Suppressor macrophage treated with lipopolysaccharide for 1 hour (primary cell): ENCODE measurements around the gene RAP1B.
A peak's percentile ranks its signal among the peaks of the same experiment; 100 is the strongest.

ENCODE experiments used
- DNase-seq, 3 donors: peaks; one replicate each; pipeline ENCODE4 v3.0.0-alpha.2; 2020 to 2022

The RAP1B gene

DNA sequence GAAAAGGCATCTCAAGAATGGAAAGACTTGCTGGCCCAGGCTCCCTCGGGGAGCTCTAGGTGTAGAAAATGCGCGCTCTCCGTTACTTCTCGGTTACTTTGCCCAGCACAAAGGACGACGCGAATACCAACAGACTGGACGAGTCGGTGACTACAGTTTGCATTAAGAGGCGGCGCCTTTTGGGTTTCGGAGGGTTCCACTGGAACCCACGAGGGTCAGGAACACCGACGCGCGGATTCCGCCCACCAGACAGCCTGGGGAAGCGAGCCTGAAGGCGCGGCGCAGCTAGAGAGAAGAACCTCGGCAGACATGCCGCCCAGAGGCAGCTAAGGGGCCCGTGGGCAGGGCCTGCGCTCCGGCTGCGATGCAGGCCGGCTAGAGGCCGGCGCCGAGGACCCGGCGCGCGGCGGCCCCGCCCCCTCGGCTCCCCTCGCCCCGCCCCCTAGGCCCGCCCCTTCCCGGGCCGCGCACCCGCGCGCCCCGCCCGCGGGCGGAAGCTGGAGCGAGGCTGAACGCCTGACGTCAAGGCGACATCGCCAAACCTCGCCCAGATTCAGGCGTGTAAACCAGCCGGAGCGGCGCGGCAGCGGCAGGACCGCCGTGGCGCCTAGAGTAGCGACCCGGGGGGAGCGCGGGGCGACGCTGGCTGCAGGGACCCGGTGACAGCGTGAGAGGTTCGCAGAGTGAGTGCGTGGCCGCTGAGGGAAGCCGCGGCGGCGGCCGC is at the start of gene RAP1B:
TSS of gene RAP1B (plus strand) at position 530 of the 724 bp plus-strand sequence. CDS start 37,826 bp downstream, outside the sequence.
- DNase-seq: peak; percentile 94 to 99 (median 97)

DNA sequence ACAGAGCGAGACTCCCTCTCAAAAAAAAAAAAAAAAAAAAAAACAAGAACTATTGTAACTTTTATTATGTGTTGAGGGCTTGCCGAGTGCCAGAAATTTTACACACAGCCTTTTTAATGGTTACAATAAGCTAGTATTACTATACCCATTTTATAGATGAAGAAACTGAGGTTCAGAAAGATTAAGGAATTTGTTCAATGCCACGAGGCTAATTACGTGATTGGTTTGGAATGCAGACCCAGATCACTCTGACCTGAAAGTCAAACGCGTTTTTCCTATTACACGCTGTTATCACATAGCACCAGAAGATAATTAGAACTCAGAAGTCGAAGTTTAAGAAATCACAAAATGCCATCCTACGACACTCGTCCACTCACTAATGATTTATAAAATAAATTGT is 48.9 kb upstream of the RAP1B start:
- no peak for DNase-seq

DNA sequence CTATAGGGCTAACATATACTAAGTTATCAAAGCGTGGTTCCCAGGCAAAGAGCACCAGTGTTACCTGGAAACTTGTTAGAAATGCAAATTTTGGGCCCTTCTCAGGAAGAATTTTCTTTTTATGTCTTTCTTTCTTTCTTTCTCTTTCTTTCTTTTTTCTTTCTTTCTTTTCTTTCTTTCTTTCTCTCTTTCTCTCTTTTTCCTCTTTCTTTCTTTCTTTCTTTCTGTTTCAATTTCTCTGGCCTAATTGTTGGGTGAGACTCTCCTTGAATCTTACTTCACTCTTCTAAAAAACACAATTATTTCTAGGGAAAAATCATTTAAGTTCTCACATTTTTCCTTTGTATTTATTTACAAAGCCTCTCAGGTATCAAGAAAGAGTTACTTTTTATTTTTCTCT is 46.5 kb upstream of the RAP1B start:
- DNase-seq: no peak

DNA sequence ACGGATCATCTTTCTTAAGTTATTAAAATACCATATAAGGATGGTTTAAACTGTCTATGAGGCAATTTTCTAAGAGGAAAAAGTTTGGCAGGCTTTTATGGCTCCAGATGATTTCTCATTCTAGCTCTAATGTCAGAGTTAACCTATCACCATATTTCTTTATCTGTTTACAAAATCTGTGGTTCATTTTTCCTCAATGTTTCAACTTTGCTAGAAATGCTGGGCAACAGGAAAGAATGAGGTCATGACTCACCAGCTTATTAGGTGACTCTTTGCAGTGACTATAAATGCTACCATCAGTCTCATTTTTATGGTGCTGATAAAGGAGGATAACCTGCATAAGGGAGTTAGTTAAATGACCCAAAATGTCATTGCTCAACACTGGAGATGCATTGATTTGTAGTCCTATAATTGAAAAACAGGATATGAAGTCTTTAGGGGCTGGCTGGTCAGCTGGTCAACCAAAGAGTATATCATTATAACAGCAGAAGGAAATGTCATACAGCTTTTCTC is 45.3 kb upstream of the RAP1B start:
- DNase-seq: peak in 2 of 3 donors; percentile 30 to 39

DNA sequence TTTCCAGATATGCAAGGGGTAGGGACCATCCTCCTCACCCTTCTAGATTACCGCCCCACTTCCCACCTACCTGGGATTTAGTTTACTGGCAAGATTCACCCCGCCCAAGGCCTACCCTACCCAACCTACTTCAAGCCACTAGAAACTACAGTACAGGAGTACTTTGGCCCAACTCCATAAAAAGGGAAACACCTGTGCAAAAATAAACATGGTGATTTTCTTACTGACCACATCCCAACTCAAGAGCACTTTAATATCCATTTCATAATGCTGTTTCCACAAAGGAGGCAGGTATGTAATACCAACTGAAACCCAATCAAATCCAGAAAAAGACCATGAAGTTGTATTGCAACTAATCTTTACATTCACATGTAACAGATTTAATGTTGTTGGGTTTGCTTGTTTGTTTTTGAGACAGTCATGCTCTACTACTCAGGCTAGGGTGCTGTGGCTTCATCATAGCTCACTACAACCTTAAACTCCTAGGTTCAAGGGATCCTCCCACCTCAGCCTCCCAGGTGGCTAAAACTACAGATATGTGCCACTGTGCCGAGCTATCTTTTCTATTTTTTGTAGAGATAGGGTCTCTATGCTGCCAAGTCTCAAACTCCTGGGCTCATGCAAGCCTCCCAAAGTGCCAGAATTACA is 41.7 kb upstream of the RAP1B start:
- no peak for DNase-seq

DNA sequence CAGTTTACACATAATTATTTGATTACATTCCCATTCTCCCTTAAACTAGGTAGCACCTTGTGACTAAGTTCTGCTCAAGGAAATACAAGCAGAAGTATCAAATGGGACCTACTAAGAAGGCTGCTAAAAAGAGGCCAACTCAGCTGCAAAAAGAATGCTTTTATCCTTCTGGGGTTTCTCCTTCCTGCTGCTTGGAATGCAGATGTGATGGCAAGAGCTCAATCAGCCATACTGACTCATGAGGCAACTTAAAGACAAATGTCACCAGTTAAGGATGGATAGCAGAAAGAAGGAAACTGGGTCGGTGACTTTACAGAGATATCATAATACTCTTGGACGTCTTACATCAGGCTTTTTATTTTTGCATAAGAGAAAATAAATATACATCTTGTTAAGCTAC is 38.0 kb upstream of the RAP1B start:
- no peak for DNase-seq

DNA sequence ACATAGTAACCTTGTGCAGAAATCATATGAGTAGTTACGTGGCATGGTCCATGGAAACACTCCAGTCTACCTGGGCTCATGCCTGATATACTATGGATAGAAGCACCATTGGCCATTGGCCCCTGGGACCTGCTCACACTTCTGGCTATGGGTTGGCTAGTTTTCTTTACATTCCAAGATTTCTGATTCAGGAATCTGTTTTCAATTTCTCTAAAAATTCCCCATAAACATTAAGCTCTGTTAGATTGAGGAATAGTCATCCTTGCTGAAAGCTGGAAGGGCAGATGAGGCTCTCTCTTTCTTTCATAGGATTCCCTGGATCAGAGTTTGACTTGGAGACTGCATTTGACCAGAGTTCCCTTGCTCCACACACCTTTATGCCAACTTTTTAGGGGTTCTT is 37.3 kb upstream of the RAP1B start:
- no peak for DNase-seq

DNA sequence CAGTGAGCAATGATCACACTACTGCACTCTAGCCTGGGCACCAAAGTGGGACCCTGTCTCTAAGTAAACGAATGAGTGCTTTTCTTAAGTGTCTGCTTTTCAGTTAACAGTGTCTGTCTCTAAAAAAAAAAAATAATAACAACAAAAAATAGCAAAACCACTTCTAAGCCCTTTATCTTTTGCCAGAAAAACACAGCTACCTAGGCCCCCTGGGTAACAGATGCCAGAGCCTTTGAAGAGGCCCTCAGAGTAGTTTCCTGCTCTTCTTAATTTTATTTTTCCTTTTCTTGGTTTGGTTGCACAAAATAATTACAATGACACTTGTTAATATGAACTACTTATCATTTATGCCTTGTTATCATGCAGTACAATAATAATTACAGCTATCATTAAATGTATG is 32.8 kb upstream of the RAP1B start:
- DNase-seq: no peak

DNA sequence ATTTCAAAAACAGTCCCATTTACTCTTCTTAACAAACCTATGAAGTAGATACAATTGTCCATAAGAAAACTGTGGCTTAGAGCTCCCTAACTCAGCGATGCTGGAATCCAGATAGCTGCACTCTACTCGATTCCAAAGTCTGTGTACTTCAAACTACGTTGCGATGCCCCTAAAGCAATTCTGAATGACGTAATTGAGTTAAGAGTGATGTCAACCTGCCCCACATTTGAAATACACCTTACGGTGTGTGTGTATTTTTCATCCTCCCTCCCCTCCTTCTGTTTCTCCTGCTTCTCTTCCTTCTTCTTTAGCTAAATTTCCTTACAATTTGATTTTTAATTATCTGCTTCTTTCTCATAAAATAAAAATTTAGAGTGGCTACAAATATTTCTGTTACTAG is 31.9 kb upstream of the RAP1B start:
- DNase-seq: no peak

DNA sequence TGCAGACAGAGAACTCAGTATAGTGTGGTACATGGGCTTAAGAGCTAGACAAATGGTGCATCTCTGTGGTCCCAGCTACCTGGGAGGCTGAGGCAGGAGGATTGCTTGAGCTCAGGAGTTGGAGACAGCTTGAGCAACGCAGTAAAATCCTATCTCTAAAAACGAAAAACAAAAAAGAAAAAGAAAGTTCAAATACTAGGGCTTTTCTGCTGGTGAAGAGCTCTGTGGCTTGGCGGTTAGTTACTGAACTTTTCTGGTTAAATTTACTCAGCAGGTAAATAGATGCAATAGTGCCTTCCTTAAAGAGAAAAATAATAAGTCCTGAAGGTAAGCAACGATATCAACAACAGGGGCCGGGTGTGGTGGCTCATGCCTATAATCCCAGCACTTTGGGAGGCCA is 31.4 kb upstream of the RAP1B start:
- no peak for DNase-seq

DNA sequence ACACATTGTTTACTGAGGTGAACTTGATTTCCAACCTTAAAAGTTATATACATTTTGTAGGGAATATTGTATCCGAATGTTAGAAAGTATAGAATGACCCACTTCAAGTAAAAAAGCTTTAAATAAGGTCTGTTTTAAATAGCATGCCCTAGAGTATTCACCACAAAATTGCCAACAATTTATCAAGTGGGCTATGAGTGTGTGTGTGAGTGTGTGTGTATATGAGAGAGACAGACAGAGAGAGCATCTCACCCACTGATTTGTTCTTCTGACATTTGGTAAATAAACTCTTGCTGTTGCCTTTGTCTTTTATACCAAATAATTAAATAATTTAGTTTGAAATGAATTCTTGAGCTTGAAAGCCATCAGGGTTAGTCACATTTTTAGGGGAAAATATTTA is 29.8 kb upstream of the RAP1B start:
- no peak for DNase-seq

DNA sequence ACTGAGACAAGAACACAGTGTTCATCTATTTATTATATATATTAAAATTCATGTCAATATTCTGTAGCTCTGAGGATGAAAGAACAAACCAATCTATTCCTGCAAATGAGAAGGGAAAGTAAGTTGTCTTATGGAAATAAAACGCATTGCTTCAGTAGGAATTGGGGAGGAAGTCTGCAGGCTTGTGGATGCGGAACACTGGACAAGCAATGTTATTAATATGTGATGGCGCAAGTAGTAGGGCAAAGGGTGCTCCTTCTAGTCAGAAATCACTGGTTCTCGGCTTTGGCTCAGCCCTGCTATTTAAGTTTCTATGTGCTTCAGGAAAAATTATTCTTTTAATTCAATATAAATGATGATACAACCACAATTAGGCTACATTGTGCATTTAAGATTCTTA is 28.8 kb upstream of the RAP1B start:
- DNase-seq: no peak

DNA sequence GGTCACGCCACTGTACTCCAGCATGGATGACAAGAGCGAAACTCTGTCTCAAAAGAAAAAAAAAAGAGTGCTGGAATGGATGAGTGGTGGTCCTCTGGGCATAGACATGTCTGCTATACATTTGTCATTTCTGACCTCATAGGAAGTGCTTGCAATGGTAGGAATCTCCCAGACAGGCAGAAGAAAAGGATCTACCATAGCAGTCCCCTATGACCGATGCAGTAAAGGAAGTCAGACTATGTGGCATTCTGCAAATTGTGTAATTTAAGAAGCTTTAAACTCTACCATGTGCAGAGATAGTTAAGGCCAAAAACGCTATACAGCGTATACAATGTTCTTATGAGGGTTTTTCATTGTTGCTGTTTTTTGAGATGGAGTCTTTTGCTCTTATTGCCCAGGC is 24.7 kb upstream of the RAP1B start:
- DNase-seq: peak; percentile 52 to 74 (median 67)

DNA sequence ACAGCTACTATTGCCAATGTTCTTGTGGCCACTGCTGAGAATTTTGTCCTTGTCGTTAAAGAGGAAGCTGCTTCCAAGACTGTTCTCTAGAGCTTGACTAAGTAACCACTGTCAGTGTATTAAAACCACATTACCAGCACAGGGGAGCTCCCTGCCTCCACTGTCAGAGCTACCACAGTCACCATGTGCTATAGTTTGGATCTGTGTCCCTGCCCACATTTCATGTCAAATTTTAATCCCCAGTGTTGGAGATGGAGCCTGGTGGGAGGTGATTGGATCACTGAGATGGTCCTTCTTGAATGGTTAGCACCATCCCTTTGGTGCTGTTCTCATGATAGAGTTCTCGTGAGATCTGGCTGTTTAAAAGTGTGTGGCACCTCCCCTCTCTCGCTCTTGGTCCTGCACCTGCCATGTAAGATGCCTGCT is 23.2 kb upstream of the RAP1B start:
- DNase-seq: peak; percentile 59 to 72 (median 71)

DNA sequence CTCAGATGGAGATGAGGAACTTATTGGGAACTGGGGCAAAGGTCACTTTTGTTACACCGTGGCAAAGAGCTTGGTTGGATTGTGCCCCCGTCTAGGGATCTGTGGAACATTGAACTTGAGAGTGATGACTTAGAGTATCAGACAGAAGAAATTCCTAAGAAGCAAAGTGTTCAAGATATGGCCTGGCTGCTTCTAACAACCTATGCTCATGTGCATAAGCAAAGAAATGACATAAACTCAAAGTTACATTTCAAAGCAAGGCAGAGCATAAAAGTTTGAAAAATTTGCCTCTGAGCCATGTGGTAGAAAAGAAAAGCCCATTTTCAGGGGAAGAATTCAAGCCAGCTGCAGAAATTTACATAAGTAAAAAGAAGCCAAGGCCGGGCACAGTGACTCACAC is 21.5 kb upstream of the RAP1B start:
- no peak for DNase-seq

DNA sequence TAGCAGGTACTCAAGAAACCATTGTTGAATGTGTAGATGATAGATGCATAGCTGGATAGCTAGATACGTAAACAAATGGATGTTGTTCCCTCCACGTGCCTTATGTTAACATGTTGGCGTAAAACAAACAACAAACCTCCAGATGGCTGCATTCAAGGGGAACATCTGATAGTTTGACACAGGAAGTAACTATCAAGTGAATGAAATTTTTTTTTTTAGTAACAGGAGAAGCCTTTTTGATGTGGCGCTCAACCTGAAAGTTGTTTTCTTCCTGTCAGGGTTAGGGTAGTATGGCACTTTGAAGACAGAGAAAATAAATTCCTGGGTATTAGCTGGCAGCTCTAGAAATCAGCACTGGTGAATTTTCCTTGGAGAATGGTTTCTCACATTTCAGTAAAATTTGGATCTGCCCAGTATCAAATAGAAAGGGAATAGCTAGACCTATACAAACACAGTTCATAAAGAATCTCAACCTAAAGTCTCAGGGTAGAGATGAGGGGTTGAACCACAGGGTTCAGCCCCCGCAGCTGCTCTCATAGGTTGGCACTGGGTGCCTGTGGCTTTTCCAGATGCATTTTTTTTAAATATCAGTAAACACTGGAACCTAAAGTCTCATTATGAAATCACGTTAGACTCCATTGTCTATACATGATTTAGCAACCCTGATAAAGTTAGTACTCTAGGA is 18.8 kb upstream of the RAP1B start:
- no peak for DNase-seq

DNA sequence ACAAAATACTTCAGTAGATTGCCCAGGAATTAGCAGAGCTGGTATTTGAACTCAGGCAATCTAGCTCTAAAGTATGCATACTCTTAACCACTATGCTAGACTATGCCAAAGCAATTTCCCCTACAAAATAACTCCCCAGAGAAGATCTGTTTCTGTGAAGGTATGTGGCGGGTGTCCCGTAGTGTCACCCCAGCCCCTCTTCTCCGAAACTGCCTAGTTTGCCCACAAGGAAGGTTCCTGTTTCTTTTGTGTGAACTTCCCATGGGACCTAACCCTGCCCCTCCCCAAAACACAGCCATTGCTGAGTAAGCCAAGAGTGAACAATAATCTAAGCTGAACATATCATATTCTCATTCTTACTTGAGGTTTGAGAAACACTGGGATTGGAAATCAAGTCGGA is 15.5 kb upstream of the RAP1B start:
- DNase-seq: no peak

DNA sequence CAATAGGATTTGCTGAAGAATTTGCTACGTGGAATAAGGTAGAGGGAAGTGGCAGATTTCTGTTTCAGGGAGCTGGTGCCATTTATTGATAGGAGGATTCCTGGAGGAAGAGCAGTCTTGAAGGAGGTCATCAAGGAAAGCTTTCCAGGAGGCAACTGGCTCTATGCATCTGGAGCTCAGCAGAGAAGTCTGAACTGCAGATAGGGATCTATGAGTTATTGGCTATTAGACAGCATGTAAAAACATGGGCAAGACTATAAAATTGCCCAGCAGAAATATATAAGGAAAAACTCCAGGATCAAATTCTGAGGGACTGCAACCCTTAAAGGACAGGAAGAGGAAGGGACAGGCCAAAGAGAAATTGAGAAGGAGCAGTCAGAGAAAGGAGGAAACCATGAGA is 8.9 kb upstream of the RAP1B start:
- DNase-seq: no peak

DNA sequence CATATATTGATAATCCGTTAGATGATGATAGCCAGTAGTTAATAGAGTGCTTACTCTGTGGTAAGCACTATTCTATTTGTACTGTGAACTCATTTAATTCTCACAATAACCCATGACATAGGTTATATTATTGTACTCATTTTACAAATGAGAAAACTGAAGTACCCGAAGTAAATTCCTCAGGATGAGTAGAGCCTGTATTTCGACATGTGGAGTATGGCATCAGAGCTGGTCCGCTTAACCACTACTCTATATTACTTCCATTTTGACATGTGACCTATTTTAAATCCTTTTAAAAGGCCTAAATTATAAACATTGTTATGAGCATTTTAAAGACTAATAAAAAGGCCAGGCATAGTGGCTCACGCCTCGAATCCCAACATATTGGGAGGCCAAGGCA is 8.0 kb upstream of the RAP1B start:
- peak; percentile 27 to 46 (median 39) for DNase-seq

DNA sequence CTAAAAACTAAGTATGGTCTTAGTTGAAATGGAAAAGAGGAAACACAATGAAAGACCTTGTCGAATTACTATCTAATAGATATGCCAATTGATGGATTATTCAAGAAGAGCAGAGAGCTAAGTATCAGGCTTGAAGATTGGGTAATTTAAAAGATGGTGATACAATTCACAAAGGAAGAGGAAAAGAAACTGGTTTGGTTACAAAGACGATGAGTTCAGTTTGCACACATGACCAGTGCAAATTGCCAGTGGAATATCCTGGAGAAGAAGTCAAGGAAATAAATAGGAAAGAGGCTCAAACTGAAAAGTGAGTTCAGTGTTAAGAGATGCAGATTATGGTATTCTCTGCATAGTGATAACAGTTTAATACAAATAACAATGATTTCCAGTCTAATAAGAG is 2.5 kb upstream of the RAP1B start:
- peak; percentile 42 to 67 (median 48) for DNase-seq

DNA sequence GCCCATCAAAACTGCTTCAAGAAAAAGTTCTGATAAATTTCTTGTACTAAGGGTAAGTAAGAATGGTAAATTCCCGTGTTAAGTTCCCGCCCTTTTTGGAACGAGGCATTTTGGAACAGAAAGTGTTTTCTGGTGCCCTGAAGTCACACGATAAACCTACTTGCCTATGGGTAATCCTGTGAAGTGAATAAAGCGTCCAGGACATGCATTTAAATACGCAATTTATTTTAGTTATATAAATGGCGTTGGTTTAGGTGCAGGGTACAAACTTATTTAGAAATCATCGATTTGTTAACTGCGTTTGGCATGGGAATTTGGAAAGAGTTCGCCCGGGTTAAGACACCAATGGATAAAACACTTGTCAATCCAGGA is 715 bp upstream of the RAP1B start:
- DNase-seq: peak; percentile 62 to 74 (median 62)

DNA sequence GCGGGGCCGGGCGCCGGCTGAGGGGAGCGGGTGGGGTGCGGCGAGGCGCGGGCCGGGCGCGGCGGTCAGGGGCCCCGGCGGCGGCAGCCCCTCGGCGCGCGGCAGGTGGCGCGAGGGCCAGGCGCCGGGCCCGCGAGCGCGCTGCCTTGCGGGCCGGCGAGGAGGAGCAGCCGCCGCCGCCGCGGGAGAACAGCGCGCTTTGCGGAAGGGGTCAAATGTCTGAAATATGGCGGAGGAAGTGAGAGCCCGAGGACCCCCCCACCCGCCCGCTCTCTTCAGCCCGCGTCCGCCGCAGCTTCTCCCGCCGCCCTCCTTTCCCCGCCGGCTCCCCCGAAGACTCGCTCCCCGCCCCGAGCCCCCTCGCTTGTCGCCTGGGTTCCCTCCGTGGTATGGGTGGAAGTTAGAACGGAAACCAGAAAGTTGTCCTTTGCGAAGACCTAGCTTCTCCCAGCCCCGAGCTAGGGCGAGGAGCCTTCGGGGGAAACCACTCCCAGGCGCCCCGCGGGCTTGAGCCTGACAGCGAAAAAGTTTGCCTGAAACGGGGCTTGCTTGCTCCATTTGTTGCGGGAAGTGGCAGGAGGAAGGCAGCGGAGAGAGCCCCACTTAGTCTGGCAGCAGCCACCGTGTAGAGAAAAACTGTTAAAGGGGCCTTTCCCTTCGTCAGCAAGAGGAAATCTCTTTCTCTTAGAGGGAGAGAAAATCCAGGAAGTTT is 551 bp downstream of the RAP1B start:
- peak; percentile 78 to 81 (median 79) for DNase-seq

DNA sequence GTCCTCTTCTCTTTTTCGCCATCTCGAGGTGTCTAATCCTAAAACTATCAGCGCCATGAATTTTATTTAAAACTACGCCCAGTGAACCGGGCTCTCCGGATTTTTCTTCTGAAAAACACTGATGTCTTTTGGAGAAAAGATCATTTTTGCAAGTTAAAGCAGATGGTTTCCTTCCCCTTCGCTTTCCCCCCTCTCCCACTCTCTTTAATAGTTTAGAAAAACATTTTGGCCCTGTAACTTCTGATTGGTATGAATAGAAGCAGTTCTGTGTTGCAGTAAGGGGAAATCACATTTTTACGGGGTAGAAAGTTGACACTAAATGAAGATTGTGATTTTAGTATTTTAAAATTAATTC is 1.1 kb downstream of the RAP1B start:
- DNase-seq: no peak
